ENCODE data around the gene RASAL1. TPM values are rescaled to one million over a fixed set of nuclear protein-coding genes. Genes with fewer than 3 reads are reported as not detected.

Gene RASAL1
- total and polyA plus RNA-seq, 7 experiments from 2014 or later, result 0.19 to 2.1 (median 1.4) TPM

GRCh38 chr12:113109360-113109759 lies 26.2 kb downstream of the RASAL1 start:
- H3K27ac ChIP-seq (ENCODE audit: low read depth, low read length), result no peak overlapping the region
- peaks cover 0 to 6% of the 10 kb centered on the region in 2 donors for H3K4me1 ChIP-seq (ENCODE audit: control insufficient read depth in 2 of 2, insufficient read depth in 2 of 2, low read length in 2 of 2)
- ATAC-seq (no peak), DNase-seq (no peak)
- H3K36me3 Mint-ChIP-seq, result no peaks in the 10 kb centered on the region
- ChIA-PET POLR2A (no interaction called here), CTCF (no interaction called here)
- H3K9me3 Mint-ChIP-seq, result peaks cover 0 to 2% (median 0%) of the 10 kb centered on the region in 11 donors
- H3K9me3 ChIP-seq (ENCODE audit: control insufficient read depth in 2 of 3, low read length in 3 of 3), result no peaks in the 10 kb centered on the region
- intact Hi-C loops (cut with micrococcal nuclease), result no loop called here
- peaks cover 0 to 18% (median 15%) of the 10 kb centered on the region in 7 donors for H3K4me1 Mint-ChIP-seq
- H3K27me3 ChIP-seq (ENCODE audit: control insufficient read depth in 2 of 2, insufficient read depth in 2 of 2, low read length in 2 of 2), result no peaks in the 10 kb centered on the region
- H3K4me3 ChIP-seq (ENCODE audit: low read length), result no peak overlapping the region
- peaks cover 0 to 3% (median 0%) of the 10 kb centered on the region in 5 donors for H3K27me3 Mint-ChIP-seq
- no peaks in the 10 kb centered on the region for H3K36me3 ChIP-seq (ENCODE audit: control insufficient read depth in 2 of 3, insufficient read depth in 3 of 3, low read length in 3 of 3)
- H3K4me3 Mint-ChIP-seq, result no peak overlapping the region
- H3K27ac Mint-ChIP-seq, result peak overlapping the region in 1 of 9 donors; percentile 24

- Mint-ChIP-seq H3K4me3 (no peak overlapping the region), H3K36me3 (no peaks in the 10 kb centered on the region), H3K9me3 (peaks cover 0 to 2% (median 0%) of the 10 kb centered on the region in 11 donors), H3K27me3 (peaks cover 0 to 3% (median 0%) of the 10 kb centered on the region in 5 donors), H3K4me1 (peaks cover 8 to 26% (median 18%) of the 10 kb centered on the region in 7 donors), H3K27ac (peak overlapping the region in 2 of 9 donors; percentile 40 to 86)
- Histone ChIP-seq H3K36me3 (ENCODE audit: control insufficient read depth in 2 of 3, insufficient read depth in 3 of 3, low read length in 3 of 3) (no peaks in the 10 kb centered on the region), H3K4me3 (ENCODE audit: low read length) (no peak overlapping the region), H3K9me3 (ENCODE audit: control insufficient read depth in 2 of 3, low read length in 3 of 3) (no peaks in the 10 kb centered on the region), H3K27me3 (ENCODE audit: control insufficient read depth in 2 of 2, insufficient read depth in 2 of 2, low read length in 2 of 2) (no peaks in the 10 kb centered on the region), H3K4me1 (ENCODE audit: control insufficient read depth in 2 of 2, insufficient read depth in 2 of 2, low read length in 2 of 2) (peaks cover 5 to 6% of the 10 kb centered on the region in 2 donors), H3K27ac (ENCODE audit: low read depth, low read length) (no peak overlapping the region)
- ChIA-PET CTCF (no interaction called here), POLR2A (no interaction called here)
- ATAC-seq (no peak), DNase-seq (no peak)
- intact Hi-C loops (cut with micrococcal nuclease), result no loop called here
Measured at GRCh38 chr12:113108308-113108707, 27.3 kb downstream of the RASAL1 start.

- peaks cover 0 to 1% (median 0%) of the 10 kb centered on the region in 11 donors for H3K9me3 Mint-ChIP-seq
- peaks cover 8 to 31% (median 18%) of the 10 kb centered on the region in 7 donors for H3K4me1 Mint-ChIP-seq
- peak overlapping the region in 1 of 10 donors; percentile 3 for H3K4me3 Mint-ChIP-seq
- ATAC-seq (no peak), DNase-seq (no peak)
- intact Hi-C loops (cut with micrococcal nuclease), result no loop called here
- H3K27ac Mint-ChIP-seq, result peak overlapping the region in 3 of 9 donors; percentile 25 to 66 (median 52)
- Histone ChIP-seq H3K27me3 (ENCODE audit: control insufficient read depth in 2 of 2, insufficient read depth in 2 of 2, low read length in 2 of 2) (no peaks in the 10 kb centered on the region), H3K36me3 (ENCODE audit: control insufficient read depth in 2 of 3, insufficient read depth in 3 of 3, low read length in 3 of 3) (no peaks in the 10 kb centered on the region), H3K4me3 (ENCODE audit: low read length) (no peak overlapping the region), H3K4me1 (ENCODE audit: control insufficient read depth in 2 of 2, insufficient read depth in 2 of 2, low read length in 2 of 2) (peaks cover 6 to 7% of the 10 kb centered on the region in 2 donors), H3K27ac (ENCODE audit: low read depth, low read length) (no peak overlapping the region), H3K9me3 (ENCODE audit: control insufficient read depth in 2 of 3, low read length in 3 of 3) (no peaks in the 10 kb centered on the region)
- ChIA-PET POLR2A (no interaction called here), CTCF (no interaction called here)
- H3K27me3 Mint-ChIP-seq, result no peaks in the 10 kb centered on the region
- no peaks in the 10 kb centered on the region for H3K36me3 Mint-ChIP-seq
Measured at GRCh38 chr12:113106361-113106760, 29.2 kb downstream of the RASAL1 start.

GRCh38 chr12:113105606-113106271 lies 29.8 kb downstream of the RASAL1 start:
- H3K36me3 ChIP-seq (ENCODE audit: control insufficient read depth in 2 of 3, insufficient read depth in 3 of 3, low read length in 3 of 3), result no peaks in the 10 kb centered on the region
- Mint-ChIP-seq H3K4me3 (peak overlapping the region in 1 of 10 donors; percentile 86), H3K9me3 (peaks cover 0 to 1% (median 0%) of the 10 kb centered on the region in 11 donors), H3K36me3 (no peaks in the 10 kb centered on the region), H3K27ac (peak overlapping the region in 2 of 9 donors; percentile 51 to 75), H3K27me3 (no peaks in the 10 kb centered on the region), H3K4me1 (peaks cover 8 to 31% (median 18%) of the 10 kb centered on the region in 7 donors)
- H3K4me3 ChIP-seq (ENCODE audit: low read length), result no peak overlapping the region
- H3K4me1 ChIP-seq (ENCODE audit: control insufficient read depth in 2 of 2, insufficient read depth in 2 of 2, low read length in 2 of 2), result peaks cover 6 to 7% of the 10 kb centered on the region in 2 donors
- DNase-seq, result no peak
- POLR2A ChIA-PET, result no interaction called here
- no peaks in the 10 kb centered on the region for H3K27me3 ChIP-seq (ENCODE audit: control insufficient read depth in 2 of 2, insufficient read depth in 2 of 2, low read length in 2 of 2)
- no peak overlapping the region for H3K27ac ChIP-seq (ENCODE audit: low read depth, low read length)
- ATAC-seq, result no peak
- no peaks in the 10 kb centered on the region for H3K9me3 ChIP-seq (ENCODE audit: control insufficient read depth in 2 of 3, low read length in 3 of 3)
- intact Hi-C loops (cut with micrococcal nuclease), result no loop called here
- CTCF ChIA-PET, result no interaction called here

- Histone ChIP-seq H3K27ac (ENCODE audit: low read depth, low read length) (no peak overlapping the region), H3K36me3 (ENCODE audit: control insufficient read depth in 2 of 3, insufficient read depth in 3 of 3, low read length in 3 of 3) (no peaks in the 10 kb centered on the region), H3K4me1 (ENCODE audit: control insufficient read depth in 2 of 2, insufficient read depth in 2 of 2, low read length in 2 of 2) (peaks cover 6 to 7% of the 10 kb centered on the region in 2 donors), H3K9me3 (ENCODE audit: control insufficient read depth in 2 of 3, low read length in 3 of 3) (no peaks in the 10 kb centered on the region), H3K4me3 (ENCODE audit: low read length) (no peak overlapping the region), H3K27me3 (ENCODE audit: control insufficient read depth in 2 of 2, insufficient read depth in 2 of 2, low read length in 2 of 2) (no peaks in the 10 kb centered on the region)
- DNase-seq, result no peak
- H3K4me3 Mint-ChIP-seq, result peak overlapping the region in 8 of 10 donors; percentile 16 to 91 (median 76)
- H3K9me3 Mint-ChIP-seq, result peaks cover 0 to 1% (median 0%) of the 10 kb centered on the region in 11 donors
- ATAC-seq, result no peak
- peak overlapping the region in 4 of 9 donors; percentile 60 to 92 (median 82) for H3K27ac Mint-ChIP-seq
- H3K36me3 Mint-ChIP-seq, result no peaks in the 10 kb centered on the region
- H3K27me3 Mint-ChIP-seq, result no peaks in the 10 kb centered on the region
- ChIA-PET CTCF (interaction anchor here (0.6 kb wide), 1 partner anchor 37 kb away, joined by 3 read pairs; no protein-coding TSS in a partner anchor), POLR2A (no interaction called here)
- intact Hi-C loops (cut with micrococcal nuclease), result no loop called here
- H3K4me1 Mint-ChIP-seq, result peaks cover 7 to 26% (median 14%) of the 10 kb centered on the region in 7 donors
Measured at GRCh38 chr12:113104953-113105510, 30.5 kb downstream of the RASAL1 start.

- Mint-ChIP-seq H3K36me3 (no peaks in the 10 kb centered on the region), H3K4me1 (peaks cover 7 to 28% (median 12%) of the 10 kb centered on the region in 7 donors), H3K27ac (peak overlapping the region; percentile 18 to 93 (median 87)), H3K27me3 (no peaks in the 10 kb centered on the region), H3K4me3 (peak overlapping the region; percentile 74 to 91 (median 86)), H3K9me3 (peaks cover 0 to 1% (median 0%) of the 10 kb centered on the region in 11 donors)
- Histone ChIP-seq H3K27ac (ENCODE audit: low read depth, low read length) (peak overlapping the region; percentile 10), H3K36me3 (ENCODE audit: control insufficient read depth in 2 of 3, insufficient read depth in 3 of 3, low read length in 3 of 3) (no peaks in the 10 kb centered on the region), H3K4me3 (ENCODE audit: low read length) (peak overlapping the region; percentile 65), H3K9me3 (ENCODE audit: control insufficient read depth in 2 of 3, low read length in 3 of 3) (no peaks in the 10 kb centered on the region), H3K27me3 (ENCODE audit: control insufficient read depth in 2 of 2, insufficient read depth in 2 of 2, low read length in 2 of 2) (no peaks in the 10 kb centered on the region), H3K4me1 (ENCODE audit: control insufficient read depth in 2 of 2, insufficient read depth in 2 of 2, low read length in 2 of 2) (peaks cover 0 to 8% of the 10 kb centered on the region in 2 donors)
- intact Hi-C loops (cut with micrococcal nuclease), result loop anchor here in 1 of 2 donors (1.0 kb wide), 1 partner anchor 254 kb away; the partner anchor contains the start of gene PLBD2
- ATAC-seq (peak; percentile 92), DNase-seq (peak; percentile 46 to 80 (median 76))
- CTCF ChIA-PET, result interaction anchor here (0.6 to 0.8 kb wide), 2 partner anchors 36 to 53 kb away, joined by 3 to 5 read pairs; no protein-coding TSS in a partner anchor
- POLR2A ChIA-PET, result interaction anchor here (0.7 to 1.0 kb wide), 2 partner anchors 14 to 61 kb away, joined by 3 to 4 read pairs; no protein-coding TSS in a partner anchor
Measured at GRCh38 chr12:113103756-113104450, 31.7 kb downstream of the RASAL1 start.

Data from naive thymus-derived CD4-positive, alpha-beta T cell (primary cell).